NCI-H82 treated with DMSO at 0.1 percent for 48 hours (cell line): ENCODE measurements around the gene GLIPR1L2.
"Not testable (repeated sequence)": the region's sequence is repeated elsewhere in the genome, so short reads cannot be mapped to it uniquely, and the experiment has no call there.

Source experiments
- DNase-seq: peaks from one replicate; lab custom pipeline; 2025; ENCODE audit not compliant: unreplicated experiment; lab: John Stamatoyannopoulos, UW

Gene GLIPR1L2

DNA sequence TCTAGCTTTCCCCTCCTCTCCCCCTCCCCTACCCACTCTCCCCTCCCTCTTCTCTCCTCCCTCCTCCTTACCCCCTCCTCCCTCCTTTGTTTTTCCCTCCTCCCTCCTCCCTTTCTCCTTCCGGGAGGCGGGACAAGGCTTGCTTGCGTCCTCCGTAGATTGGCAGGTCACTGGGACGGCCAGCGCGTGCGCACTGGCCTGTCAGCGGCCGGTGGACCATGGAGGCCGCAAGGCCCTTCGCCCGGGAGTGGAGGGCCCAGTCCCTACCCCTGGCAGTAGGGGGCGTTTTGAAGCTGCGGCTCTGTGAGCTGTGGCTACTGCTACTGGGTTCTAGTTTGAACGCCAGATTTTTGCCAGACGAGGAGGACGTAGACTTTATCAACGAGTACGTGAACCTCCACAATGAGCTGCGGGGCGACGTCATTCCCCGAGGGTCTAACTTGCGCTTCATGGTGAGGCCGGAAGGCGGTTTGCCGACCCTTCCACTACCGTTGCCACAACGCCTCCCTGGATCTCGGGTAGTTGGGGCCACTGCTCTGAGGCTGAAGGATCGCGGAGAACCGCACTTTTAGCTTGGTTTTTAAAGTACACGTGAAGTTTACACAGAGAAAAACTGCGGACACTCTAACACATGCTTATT is at the start of gene GLIPR1L2:
TSS of gene GLIPR1L2 (plus strand) at position 191 of the 640 bp plus-strand sequence. CDS start at position 219, 28 bp downstream.
- peak; percentile 57 for DNase-seq

DNA sequence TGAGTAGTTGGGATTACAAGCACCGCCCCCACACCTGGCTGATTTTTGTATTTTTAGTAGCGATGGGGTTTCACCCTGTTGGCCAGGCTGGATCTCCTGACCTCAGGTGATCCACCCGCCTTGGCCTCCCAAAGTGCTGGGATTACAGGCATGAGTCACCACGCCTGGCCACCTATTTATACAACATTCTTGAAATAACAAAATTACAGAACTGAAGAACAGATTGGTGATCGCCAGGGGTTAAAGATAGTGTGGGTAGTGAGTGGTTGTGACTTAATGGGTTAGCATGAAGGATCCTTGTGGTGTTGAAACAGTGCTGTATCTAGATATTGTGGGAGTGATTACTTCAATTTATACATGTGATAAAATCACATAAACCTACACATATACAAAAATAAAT is 49.0 kb upstream of the GLIPR1L2 start:
- DNase-seq = no peak

DNA sequence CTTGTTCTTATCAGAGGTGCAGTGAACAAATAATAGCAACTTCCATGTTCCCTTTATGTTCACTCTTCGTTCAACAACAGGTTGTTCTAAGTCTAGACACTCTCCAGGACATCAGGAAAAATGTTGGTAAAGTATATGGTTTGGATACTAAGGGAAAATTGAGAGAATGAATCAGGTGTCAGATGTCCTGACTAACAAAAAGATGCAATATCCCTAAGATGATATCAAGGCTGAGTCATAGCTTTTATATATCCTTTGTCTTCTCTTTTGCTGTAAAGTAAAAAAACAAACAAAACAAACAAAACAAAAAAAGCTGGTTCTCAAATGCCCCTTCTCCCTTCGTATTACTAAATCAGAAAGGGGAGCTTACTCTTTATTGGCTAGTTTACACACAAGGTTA is 45.4 kb upstream of the GLIPR1L2 start:
- no peak for DNase-seq

DNA sequence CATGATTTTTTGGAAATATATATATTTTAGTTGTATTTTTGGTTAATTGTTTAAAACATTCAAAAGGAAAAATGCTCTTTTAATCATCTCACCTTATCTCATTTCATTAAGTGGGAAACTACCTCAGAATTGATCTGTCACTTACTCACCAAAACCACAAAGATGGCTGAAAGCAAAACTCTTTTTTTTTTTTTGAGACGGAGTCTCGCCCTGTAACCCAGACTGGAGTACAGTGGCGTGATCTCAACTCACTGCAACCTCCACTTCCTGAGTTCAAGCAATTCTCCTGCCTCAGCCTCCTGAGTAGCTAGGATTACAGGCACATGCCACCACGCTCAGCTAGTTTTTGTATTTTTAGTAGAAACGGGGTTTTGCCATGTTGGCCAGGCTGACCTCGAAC is 44.7 kb upstream of the GLIPR1L2 start:
- DNase-seq = not testable (repeated sequence)

DNA sequence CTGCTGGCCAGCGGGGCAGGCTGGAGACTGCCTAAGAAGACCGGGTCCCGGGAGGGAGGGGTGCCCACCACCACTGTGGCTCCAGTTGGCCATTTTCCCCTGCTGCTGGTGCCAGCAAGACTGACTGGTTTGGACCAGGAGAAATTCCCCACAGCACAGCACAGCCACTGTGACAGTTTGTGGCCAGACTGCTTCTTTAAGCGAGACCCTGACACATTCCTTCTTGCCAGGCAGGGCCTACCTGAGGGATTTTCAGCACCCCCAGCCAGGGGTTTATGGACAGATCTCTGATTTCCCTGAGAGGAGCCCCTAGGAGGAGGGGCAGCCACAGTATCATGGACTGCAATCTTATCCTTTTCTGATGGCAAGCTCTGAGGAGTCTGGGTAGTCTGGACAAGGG is 40.9 kb upstream of the GLIPR1L2 start:
- no peak for DNase-seq

DNA sequence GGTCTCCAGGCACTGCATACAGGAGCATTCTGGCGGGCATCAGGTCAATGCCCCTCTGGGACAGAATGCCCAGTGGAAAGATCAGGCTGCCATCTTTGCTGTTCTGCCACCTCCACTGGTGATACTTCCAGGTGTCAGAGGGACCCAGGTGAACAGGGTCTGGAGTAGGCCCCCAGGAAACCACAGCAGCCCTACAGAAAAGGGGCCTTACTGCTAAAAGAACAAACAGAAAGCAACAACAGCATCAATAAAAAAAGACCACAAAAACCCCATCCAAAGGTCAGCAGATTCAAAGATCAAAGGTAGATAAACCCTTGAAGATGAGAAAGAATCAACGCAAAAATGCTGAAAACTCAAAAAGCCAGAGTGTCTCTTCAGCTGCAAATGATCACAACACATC is 40.5 kb upstream of the GLIPR1L2 start:
- DNase-seq = no peak

DNA sequence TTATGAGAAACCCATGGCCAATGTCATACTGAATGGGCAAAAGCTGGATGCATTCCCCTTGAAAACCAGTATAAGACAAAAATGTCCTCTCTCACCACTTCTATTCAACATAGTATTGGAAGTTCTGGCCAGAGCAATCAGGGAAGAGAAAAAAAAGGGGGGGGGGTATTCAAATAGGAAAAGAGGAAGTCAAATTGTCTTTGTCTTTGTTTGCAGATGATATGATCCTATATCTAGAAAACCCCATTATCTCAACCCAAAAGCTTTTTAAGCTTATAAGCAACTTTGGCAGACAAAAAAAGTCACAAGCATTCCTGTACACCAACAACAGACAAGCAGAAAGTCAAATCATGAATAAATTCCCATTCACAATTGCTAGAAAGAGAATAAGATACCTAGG is 36.9 kb upstream of the GLIPR1L2 start:
- no peak for DNase-seq

DNA sequence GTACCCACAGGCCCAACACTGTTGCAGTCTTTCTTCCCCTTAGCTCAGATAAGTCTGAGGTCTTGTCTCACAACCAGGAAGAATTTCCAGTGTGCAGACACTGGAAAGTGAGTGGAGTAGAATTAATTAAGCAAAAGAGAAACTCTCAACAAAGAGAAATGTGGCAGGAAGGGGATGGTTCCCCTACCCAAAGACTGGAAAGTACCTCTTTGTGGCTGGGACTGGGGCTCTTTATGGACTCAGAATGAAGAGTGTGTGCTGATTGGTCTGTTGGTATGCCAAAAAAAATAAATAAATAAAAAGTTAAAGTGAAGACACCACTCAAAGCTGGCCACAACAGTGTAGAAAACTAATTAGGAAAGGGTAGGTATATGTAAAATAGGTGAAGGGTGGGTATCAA is 30.0 kb upstream of the GLIPR1L2 start:
- DNase-seq = no peak

DNA sequence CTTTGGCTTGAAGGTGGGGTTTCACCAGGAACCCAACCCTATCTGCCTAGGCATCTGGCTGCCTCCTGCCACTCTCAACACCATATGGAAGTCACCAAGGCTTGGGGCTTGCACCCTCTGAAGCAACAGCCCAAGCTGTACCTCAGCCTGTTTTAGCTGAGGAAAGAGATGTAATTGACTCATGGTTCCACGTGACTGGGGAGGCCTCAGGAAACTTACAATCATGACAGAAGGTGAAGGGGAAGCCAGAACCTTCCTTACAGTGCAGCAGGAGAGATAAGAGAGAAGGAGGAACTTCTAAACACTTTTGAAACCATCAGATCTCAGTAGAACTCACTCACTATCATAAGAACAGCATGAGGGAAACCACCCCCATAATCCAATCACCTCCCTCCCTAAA is 29.5 kb upstream of the GLIPR1L2 start:
- no peak for DNase-seq

DNA sequence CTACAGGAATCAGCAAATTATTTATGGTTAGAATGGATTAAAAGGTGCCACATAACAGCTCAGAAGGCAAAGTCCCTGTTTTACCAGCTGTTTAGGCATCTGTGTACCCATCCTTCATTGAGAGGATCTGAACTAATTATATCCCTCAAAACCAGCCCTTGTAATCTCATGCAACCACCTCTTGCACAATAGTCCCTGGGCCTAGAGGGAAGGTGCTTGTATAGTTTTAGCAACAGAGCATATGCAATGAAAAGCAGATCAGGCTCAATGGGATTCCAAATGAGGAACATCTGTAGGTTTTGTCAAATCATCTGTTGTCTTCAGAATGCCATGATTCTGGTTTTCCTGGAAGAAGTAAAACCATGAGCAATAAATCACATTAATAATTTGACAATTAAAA is 26.0 kb upstream of the GLIPR1L2 start:
- peak; percentile 73 for DNase-seq

DNA sequence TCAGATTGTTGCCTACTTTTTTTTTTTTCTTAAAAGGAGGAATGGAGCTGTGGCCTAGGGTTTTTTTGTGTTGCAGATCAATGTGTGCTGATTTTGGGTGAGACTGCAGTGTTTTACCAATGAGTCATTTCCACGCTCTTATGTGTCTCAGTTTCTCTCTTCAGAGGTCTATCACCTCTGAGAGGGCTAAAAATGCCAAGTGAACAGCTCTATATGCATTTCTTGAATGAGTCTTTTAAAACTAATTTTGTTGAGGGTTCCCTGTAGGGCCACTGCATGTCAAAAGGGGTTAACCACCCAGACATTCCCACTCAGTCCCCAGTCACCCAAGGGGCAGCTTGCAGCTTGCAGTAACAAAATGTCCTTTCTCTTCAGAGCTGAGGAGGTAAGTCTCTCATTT is 24.3 kb upstream of the GLIPR1L2 start:
- DNase-seq = no peak

DNA sequence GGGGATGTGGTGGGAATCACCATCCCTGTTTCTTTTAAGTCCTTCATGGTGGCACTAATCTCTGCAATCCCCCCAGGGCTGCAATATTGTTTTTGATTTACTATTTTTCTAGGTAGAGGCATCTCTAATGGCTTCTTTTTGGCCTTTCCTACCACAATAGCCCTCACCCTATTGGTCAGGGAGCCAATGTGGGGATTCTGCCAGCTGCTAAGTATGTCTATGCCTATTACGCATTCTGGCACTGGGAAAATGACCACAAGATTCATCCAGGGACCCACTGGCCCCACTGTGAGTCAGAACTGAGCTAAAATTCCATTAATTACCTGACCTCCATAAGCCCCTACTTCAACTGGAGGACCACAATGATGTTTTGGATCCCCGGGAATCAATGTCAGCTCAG is 15.9 kb upstream of the GLIPR1L2 start:
- no peak for DNase-seq

DNA sequence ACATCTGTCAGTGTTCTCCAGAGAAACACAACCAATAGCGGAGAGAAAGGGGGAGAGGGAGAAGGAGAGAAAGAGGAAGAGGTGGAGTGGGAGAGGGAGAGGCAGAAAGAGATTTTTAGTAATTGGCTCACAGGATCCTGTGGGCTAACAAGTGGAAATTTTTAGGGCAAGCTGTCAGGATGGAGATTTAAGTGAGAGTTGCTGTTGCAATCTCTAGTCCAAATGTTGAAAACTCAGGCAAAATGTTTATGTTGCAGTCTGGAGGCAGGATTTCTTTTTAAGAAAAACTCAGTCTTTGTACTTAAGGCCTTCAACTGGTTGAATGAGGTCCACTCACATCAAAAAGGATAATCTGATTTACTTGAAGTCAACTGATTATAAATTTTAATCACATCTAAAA is 12.5 kb upstream of the GLIPR1L2 start:
- DNase-seq = no peak

DNA sequence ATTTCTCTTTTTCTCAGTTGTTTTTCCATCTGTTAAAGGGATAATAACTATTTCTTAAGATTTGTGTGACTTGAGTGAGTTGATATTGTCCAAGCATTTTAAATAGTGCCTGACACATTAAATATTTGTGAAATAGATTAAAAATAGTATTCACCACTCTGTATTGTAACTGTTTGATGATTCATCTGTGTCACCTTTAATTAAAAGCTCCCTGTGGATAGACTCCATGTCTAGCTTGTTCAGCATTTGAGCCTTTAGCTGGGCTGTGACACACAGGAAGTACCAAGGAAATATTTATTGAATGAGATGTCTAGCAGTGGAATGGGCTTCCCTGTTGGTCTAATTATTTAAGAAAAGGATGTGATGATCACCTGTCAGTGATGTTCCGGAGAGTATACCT is 1.8 kb upstream of the GLIPR1L2 start:
- no peak for DNase-seq

DNA sequence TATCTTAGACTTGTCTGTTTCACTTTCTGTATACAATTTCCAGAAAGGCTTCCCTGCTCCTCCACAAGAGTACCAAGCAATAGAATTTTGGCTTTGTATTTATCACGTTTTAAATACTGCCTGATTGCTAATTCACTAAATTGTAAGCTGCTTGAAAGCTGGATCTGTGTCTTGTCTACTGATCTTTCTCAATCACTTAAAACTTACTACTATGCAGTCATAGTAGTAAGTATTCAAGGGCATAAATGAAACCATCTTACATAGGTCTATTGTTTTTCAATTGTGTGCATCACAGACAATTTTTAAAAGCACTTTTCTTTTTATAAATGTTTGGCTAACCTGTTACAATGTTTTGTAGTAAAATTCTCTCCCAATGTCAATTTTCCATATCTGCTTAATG is 1.2 kb upstream of the GLIPR1L2 start:
- no peak for DNase-seq

DNA sequence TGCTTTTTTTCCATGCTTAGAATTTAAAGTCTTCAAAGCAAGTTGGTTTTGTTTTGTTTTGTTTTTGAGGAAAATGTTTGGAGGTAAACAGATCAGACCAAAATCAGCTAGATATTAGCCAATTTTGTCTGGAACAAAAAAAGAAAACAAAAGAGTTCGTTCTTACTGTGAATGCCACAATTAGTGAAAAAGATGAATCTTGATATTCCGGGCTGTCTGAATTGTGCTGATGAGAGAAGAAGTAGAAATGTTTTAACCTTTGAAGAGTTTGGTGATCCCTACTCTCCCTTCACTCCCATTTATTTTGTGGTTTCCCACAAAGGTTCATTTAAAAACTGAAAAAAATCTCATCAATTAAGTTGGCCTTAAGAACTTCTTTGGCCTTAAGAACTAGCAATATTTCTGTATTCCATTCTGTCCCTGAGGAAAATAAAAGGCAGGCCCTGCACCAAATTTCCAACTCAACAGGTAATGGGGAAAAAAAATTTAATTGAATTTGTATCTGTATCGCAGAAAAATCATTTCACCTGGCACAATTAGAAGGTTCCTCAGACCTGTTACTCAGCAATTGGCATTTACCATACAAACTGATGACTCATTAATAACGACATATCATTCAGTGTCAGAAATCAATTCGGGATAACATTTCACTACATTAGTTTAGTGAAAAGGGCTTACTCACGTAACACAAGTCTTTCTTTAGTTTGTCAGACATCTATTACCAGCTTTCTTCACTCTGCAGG is 562 bp upstream of the GLIPR1L2 start:
- no peak for DNase-seq

DNA sequence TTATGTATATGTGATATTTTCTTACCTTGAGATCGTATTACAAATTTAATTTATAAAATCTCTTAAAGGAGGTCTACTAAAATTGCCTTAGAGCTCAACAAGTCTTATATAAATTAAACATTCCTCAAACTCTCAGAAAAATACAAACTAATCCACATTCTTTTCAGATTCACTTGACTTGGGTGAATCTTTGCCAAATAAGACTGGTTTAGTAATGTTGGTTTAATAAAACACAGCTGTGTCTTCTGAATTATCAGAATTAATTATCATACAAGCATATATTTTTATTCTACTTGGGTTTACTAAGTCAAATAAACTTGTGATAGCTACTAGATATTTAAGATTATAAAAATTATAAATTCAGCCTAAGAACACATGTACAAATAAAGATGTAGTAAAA is 13.3 kb downstream of the GLIPR1L2 start:
- DNase-seq = no peak

DNA sequence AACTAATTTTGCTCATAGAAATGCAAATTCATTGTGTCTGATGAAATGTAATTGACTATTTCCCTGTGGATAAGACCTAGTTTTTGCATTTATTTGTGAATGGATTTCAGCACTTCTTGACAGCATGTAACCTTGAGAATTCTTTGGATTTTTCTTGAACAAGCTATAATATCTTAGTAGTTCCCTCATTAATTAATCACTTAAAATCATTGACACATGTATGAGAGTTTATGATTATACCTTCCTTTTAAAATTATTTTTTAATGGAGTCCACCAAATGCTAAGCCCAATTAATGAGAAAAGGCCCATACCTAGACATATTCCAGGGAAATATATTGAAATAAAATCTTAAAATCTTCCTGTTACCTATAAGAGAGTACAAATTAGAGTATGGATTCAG is 16.8 kb downstream of the GLIPR1L2 start:
- no peak for DNase-seq

DNA sequence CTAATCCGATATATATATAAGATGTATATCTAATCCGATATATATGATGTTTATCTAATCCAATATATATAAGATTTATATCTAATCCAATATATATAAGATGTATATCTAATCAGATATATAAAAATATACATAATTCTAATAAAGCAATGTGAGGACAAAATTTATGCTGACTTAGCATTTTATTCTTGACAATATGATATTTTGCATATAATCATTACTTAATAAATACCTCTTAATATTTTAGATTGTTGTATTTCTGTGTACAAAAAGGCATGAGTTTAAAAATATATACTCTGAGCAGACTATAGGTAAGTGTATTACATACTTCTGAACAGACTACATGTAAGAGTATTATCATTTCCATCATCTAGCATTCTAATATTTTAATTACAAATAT is 18.9 kb downstream of the GLIPR1L2 start:
- no peak for DNase-seq

DNA sequence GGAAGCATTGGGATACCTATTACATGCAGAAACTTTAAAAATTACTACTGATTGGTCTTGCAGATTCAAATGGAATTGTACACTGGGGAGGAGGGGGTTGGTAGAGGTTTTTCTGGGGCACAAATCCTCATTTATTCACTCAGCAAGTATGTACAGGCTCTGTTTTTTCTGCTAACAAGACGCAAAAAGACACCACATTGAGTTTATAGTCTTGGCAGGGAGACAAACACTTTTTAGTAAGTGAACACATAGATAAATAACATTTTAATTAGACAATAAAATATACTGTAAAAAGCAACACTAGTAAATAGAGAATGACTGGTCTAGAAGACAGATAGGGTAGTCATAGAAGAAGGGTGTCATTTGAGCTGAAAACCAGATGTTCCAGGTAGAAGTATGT is 23.8 kb downstream of the GLIPR1L2 start:
- DNase-seq = no peak

DNA sequence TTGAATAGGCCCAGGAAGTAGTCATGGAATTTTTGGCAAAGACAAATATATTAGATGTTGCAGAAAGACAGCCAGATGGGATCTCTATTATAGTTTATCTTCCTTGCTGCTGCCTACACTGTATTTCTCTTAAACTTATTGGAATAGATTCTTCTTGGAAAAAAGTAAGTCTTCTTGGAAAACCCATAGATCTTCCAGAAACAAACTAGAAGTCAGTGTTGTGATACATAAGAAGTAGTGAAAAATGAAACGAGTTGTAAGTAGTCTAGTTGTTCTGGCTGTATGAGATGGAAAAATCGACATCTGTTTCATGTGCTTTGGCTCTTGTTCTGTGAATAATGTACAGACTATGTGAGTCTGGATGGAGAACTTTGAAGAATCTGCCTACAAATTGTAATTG is 29.0 kb downstream of the GLIPR1L2 start:
- no peak for DNase-seq

DNA sequence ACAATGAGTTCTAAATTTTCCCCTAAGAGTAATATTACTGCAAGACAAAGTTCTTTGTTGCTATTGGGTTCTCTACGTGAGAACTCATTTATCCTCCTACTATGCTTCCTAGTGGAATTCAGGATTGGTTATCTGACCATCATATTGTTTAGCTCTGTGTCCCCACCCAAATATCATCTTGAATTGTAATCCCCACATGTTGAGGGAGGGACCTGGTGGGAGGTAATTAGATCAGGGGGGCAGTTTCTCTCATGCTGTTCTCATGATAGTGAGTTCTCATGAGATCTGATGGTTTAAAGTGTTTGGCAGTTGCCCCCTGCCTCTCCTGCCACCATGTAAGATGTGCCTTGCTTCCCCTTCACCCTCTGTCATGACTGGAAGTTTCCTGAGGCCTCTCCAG is 36.6 kb downstream of the GLIPR1L2 start:
- DNase-seq = no peak

DNA sequence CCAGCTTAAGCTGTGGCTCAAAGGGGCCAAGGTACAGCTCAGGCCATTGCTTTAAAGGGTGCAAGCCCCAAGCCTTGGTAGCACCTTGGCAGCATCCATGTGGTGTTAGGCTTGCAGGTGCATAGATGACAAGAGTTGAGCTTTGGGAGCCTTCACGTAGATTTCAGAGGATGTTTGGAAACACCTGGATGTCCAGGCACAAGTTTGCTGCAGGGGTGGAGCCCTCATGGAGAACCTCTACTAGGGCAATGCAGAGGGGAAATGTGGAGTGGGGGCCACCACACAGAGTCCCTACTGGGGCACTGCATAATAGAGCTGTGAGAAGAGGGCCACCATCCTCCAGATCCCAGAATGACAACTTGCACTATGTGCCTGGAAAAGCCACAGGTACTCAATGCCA is 37.9 kb downstream of the GLIPR1L2 start:
- no peak for DNase-seq
